ENCODE results near the gene GMEB2. TPM values are rescaled to one million over a fixed set of nuclear protein-coding genes. Genes with fewer than 3 reads are reported as not detected.

Gene GMEB2
- total and polyA plus RNA-seq, 11 donors: 4.3 to 10.0 (median 6.1) TPM

DNA sequence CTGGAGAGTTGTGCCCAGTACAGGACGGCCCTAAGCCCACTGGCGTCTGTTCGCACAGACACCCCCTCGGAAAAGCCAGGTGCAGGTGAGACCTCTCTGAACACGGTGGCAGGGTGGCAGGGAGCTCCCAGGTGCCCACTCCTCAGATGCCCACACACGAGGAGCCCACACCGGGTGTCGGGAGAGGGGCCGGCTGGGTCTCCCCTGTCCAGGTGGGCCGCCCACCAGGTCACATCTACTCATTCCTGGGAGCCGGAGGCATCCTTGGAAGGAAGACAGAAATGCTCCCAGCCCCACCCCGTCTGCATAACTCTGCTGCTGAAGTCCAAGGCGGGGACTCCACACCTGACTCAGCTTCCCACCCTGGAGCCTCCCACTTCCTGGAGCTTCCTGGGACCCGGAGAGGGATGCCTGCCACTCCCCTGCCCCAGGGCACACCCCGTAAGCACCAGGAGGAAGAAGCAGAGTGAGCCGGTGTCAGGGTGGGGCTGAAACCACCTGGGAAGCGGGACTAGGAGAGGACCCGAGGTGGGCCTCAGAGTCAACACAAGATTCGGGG lies 81.9 kb downstream of the GMEB2 start:
- intact Hi-C loops (cut with DNase I): loop anchor here in 2 of 10 donors (10.0 kb wide), 2 partner anchors 70 to 320 kb away; partner anchors contain the start of genes ABHD16B (in 1 of the 2) and TPD52L2 (in 1 of the 2)
- H3K36me3 ChIP-seq: no peaks in the 10 kb centered on the region
- 69 to 74% (median 74%) methylated on average over 7 to 19 of the region's 19 CpGs for WGBS, 4 donors
- H3K4me1 ChIP-seq: no peaks in the 10 kb centered on the region
- no peak for DNase-seq
- H3K9me3 ChIP-seq: no peaks in the 10 kb centered on the region
- ATAC-seq: no peak
- peaks cover 0 to 27% (median 15%) of the 10 kb centered on the region in 9 donors for H3K27me3 ChIP-seq
- TF ChIP-seq POLR2A (IDR thresholded peaks at IDR 0.05) (no peak), CTCF (IDR thresholded peaks at IDR 0.05) (no peak)
- H3K4me3 ChIP-seq: no peak overlapping the region
- H3K27ac ChIP-seq: no peak overlapping the region

GRCh38 chr20:63544241-63544957 lies 82.5 kb downstream of the GMEB2 start:
- no peak for TF ChIP-seq CTCF (IDR thresholded peaks at IDR 0.05)
- no peak for TF ChIP-seq POLR2A (IDR thresholded peaks at IDR 0.05)
- Histone ChIP-seq H3K27ac (no peak overlapping the region), H3K9me3 (no peaks in the 10 kb centered on the region), H3K36me3 (no peaks in the 10 kb centered on the region), H3K27me3 (peaks cover 0 to 27% (median 13%) of the 10 kb centered on the region in 9 donors), H3K4me3 (no peak overlapping the region), H3K4me1 (no peaks in the 10 kb centered on the region)
- intact Hi-C loops (cut with DNase I): loop anchor here in 2 of 10 donors (10.0 kb wide), 2 partner anchors 70 to 320 kb away; partner anchors contain the start of genes ABHD16B (in 1 of the 2) and TPD52L2 (in 1 of the 2)
- DNase-seq: no peak
- no peak for ATAC-seq
- 58 to 79% (median 74%) methylated on average over 8 to 27 of the region's 27 CpGs for WGBS, 4 donors

DNA sequence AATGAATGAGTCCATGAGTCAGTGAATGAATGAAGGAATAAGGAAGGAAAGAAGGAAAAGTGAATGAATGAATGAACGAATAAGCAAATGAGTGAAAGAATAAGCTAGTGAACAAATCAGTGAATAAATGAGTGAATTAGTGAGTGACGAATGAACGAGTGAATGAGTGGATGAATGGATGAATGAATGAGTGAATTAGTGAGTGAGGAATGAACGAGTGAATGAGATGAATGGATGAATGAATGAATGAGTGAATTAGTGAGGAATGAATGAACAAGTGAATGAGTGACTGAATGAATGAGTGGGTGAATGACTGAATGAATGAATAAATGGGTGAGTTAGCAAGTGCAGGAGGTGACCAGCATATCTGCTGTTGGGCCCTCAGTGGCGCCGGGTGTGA lies 83.2 kb downstream of the GMEB2 start:
- Histone ChIP-seq H3K27me3 (peaks cover 0 to 25% (median 12%) of the 10 kb centered on the region in 9 donors), H3K9me3 (no peaks in the 10 kb centered on the region), H3K27ac (no peak overlapping the region), H3K36me3 (no peaks in the 10 kb centered on the region), H3K4me3 (no peak overlapping the region), H3K4me1 (peaks cover 0 to under 1% (median 0%) of the 10 kb centered on the region in 12 donors)
- WGBS, 4 donors: 88 to 89% (median 88%) methylated on average over 6 of the region's 6 CpGs
- TF ChIP-seq POLR2A (IDR thresholded peaks at IDR 0.05) (no peak), CTCF (IDR thresholded peaks at IDR 0.05) (no peak)
- intact Hi-C loops (cut with DNase I): loop anchor here in 2 of 10 donors (10.0 kb wide), 2 partner anchors 71 to 321 kb away; partner anchors contain the start of genes ABHD16B (in 1 of the 2) and TPD52L2 (in 1 of the 2)
- DNase-seq (no peak), ATAC-seq (no peak)

DNA sequence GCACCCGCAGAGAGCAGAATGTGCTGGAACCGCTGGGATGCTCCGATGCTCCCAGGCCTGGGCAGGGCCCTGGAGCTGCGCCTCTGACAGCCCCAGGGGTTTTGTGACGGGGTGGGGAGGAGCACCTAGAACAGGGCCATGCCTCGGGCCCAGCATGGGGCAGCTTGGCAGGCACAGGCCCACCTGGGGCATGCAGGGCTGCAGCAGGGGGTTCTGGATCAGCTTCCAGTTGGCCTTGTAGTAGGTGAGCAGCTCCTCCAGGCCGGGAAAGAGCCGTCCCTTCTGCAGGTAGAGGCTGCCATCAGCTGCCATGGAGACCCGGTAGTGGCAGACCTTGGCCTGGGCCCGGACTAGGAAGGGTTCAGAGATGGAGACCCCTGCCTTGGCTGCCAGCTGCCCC lies 83.8 kb downstream of the GMEB2 start:
- no peak overlapping the region for H3K27ac ChIP-seq
- H3K4me1 ChIP-seq: peaks cover 0 to 7% (median 2%) of the 10 kb centered on the region in 12 donors
- 82 to 90% (median 87%) methylated on average over 3 to 10 of the region's 10 CpGs for WGBS, 4 donors
- no peak for ATAC-seq
- H3K9me3 ChIP-seq: no peaks in the 10 kb centered on the region
- peaks cover 0 to 19% (median 10%) of the 10 kb centered on the region in 9 donors for H3K27me3 ChIP-seq
- no peak for DNase-seq
- no peaks in the 10 kb centered on the region for H3K36me3 ChIP-seq
- intact Hi-C loops (cut with DNase I): loop anchor here in 2 of 10 donors (10.0 kb wide), 2 partner anchors 72 to 322 kb away; partner anchors contain the start of genes ABHD16B (in 1 of the 2) and TPD52L2 (in 1 of the 2)
- no peak for TF ChIP-seq POLR2A (IDR thresholded peaks at IDR 0.05)
- TF ChIP-seq CTCF (IDR thresholded peaks at IDR 0.05): no peak
- H3K4me3 ChIP-seq: no peak overlapping the region
